RWPE2 (cell line): ENCODE results near the gene EGFLAM.

Experiments
- ATAC-seq: fragments of 200-7000 bp; cut with Tn5 transposase; 3 replicates; pipeline ENCODE4 v1.9.1; 2021; ENCODE audit warnings: low read depth
- DNase-seq: peaks from one replicate; pipeline ENCODE4 v3.0.0-alpha.2; 2020; ENCODE audit warnings: low spot score
- H3K27ac ChIP-seq: fragments of 450-650 bp; 2 replicates; pipeline ENCODE4 v1.5.1; 2017; ENCODE audit warnings: mild to moderate bottlenecking; ENCODE audit not compliant: poor library complexity, severe bottlenecking
- H3K27me3 ChIP-seq: fragments of 250-450 bp; sonication (Bioruptor Pico); 2 replicates; pipeline ENCODE4 v1.5.1; 2021; ENCODE audit warnings: mild to moderate bottlenecking, moderate library complexity; ENCODE audit not compliant: insufficient read depth, poor library complexity, severe bottlenecking
- H3K36me3 ChIP-seq: fragments of 250-450 bp; sonication (Bioruptor Pico); 2 replicates; pipeline ENCODE4 v1.5.1; 2020; ENCODE audit warnings: low read depth, mild to moderate bottlenecking, moderate library complexity
- H3K4me1 ChIP-seq: fragments of 250-450 bp; sonication (Bioruptor Pico); 2 replicates; pipeline ENCODE4 v1.5.1; 2021; ENCODE audit warnings: mild to moderate bottlenecking, moderate library complexity; ENCODE audit not compliant: insufficient read depth, poor library complexity, severe bottlenecking
- H3K4me3 ChIP-seq: fragments of 250-450 bp; sonication (Bioruptor Pico); 2 replicates; pipeline ENCODE4 v1.5.1; 2021; ENCODE audit warnings: mild to moderate bottlenecking, moderate library complexity; ENCODE audit not compliant: severe bottlenecking
- H3K9me3 ChIP-seq: fragments of 250-450 bp; sonication (Bioruptor Pico); 2 replicates; pipeline ENCODE4 v1.5.1; 2021; ENCODE audit warnings: mild to moderate bottlenecking, moderate library complexity; ENCODE audit not compliant: severe bottlenecking
- CTCF ChIP-seq: fragments of 450-650 bp; IDR thresholded peaks from one replicate; pipeline ENCODE4 v1.5.1; 2017; ENCODE audit warnings: mild to moderate bottlenecking, moderate library complexity; ENCODE audit not compliant: poor library complexity, severe bottlenecking

The EGFLAM gene

GRCh38 chr5:38445374-38446028 lies 187.1 kb downstream of the EGFLAM start:
- H3K27me3 ChIP-seq = no peaks in the 10 kb centered on the region
- ATAC-seq (no peak), DNase-seq (no peak)
- H3K27ac ChIP-seq = no peak overlapping the region
- no peak for TF ChIP-seq CTCF
- H3K36me3 ChIP-seq = no peaks in the 10 kb centered on the region
- H3K4me1 ChIP-seq = no peaks in the 10 kb centered on the region
- H3K4me3 ChIP-seq = no peak overlapping the region
- H3K9me3 ChIP-seq = no peaks in the 10 kb centered on the region

DNA sequence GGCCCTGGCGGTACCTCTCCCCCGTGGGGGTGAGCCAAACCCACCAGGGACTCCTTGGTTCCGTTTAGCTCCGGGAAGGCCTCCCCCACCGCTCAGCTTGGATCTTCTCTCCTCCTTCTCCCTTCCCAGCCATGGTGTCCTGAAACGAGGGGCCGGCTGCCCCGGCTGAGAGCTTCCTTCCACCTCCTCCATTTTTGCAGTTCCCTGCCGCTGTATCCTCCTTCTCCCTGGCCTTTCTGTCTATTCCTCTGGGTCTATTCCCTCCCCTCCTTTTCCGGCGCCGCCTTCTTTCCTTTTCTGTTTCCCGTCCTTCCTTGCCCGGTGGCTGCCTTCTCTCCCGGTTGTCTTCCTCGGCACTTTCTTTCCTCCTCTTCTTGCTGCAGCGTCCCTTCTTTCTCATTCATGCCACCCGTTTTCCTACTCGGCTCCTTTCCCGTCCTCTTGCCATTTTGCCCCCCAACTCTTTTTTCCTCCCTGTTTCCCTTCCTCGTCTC lies 187.7 kb downstream of the EGFLAM start:
- Histone ChIP-seq H3K4me1 (no peaks in the 10 kb centered on the region), H3K4me3 (no peak overlapping the region), H3K9me3 (no peaks in the 10 kb centered on the region), H3K27ac (no peak overlapping the region), H3K27me3 (no peaks in the 10 kb centered on the region), H3K36me3 (no peaks in the 10 kb centered on the region)
- no peak for DNase-seq
- ATAC-seq = no peak
- TF ChIP-seq CTCF = no peak

DNA sequence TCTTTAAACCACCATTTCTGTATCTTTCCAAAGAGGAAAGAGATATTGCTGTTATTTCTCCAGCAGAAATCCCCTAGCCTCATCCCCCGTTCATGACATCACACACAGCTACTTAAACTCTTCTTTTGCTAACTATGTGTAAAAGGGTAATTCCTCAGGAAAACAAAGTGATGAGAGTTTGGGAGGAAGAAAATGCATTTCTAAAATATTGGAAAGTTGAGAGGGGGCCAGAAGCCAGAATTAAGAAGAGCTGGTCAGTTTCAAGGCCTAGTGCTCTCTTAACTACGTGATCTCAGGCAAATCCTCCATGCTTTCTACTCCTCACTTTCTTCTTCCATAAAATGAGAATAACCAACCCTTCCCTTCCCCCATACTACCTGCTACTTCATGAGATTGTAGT lies 188.7 kb downstream of the EGFLAM start:
- Histone ChIP-seq H3K4me3 (no peak overlapping the region), H3K9me3 (no peaks in the 10 kb centered on the region), H3K27me3 (no peaks in the 10 kb centered on the region), H3K4me1 (no peaks in the 10 kb centered on the region), H3K36me3 (no peaks in the 10 kb centered on the region), H3K27ac (no peak overlapping the region)
- ATAC-seq = no peak
- DNase-seq = no peak
- no peak for TF ChIP-seq CTCF

GRCh38 chr5:38447786-38448185 lies 189.4 kb downstream of the EGFLAM start:
- no peaks in the 10 kb centered on the region for H3K27me3 ChIP-seq
- H3K36me3 ChIP-seq = no peaks in the 10 kb centered on the region
- no peak for TF ChIP-seq CTCF

More at GRCh38 chr5:38447786-38448185, 189.4 kb downstream of the EGFLAM start:
- Histone ChIP-seq H3K9me3 (no peaks in the 10 kb centered on the region), H3K4me1 (no peaks in the 10 kb centered on the region), H3K27ac (no peak overlapping the region), H3K4me3 (no peak overlapping the region)
- ATAC-seq (no peak), DNase-seq (no peak)
